ENCODE results near the gene TTPAL.

The TTPAL gene

GRCh38 chr20:44533928-44534327 lies 58.3 kb downstream of the TTPAL start:
- no peak overlapping the region for H3K4me3 ChIP-seq (ENCODE audit: low read depth, low read length)
- no peak for TF ChIP-seq CTCF (IDR thresholded peaks at IDR 0.05; ENCODE audit: low read depth, low read length, missing control alignments)
- DNase-seq (ENCODE audit: low read depth) = no peak
- in situ Hi-C loops (cut with HindIII; ENCODE audit: low sequenced_read_pairs) = loop anchor here (10.0 kb wide), 1 partner anchor 81 kb away; no protein-coding TSS in a partner anchor

- in situ Hi-C loops (cut with HindIII; ENCODE audit: low sequenced_read_pairs) = loop anchor here (10.0 kb wide), 1 partner anchor 79 kb away; no protein-coding TSS in a partner anchor
- H3K4me3 ChIP-seq (ENCODE audit: low read depth, low read length) = no peak overlapping the region
These were observed 60.5 kb downstream of the TTPAL start for GRCh38 chr20:44536175-44536574.

GRCh38 chr20:44537993-44538392 lies 62.3 kb downstream of the TTPAL start:
- DNase-seq (ENCODE audit: low read depth) = no peak
- in situ Hi-C loops (cut with HindIII; ENCODE audit: low sequenced_read_pairs) = loop anchor here (10.0 kb wide), 1 partner anchor 77 kb away; no protein-coding TSS in a partner anchor
- no peak overlapping the region for H3K4me3 ChIP-seq (ENCODE audit: low read depth, low read length)
- TF ChIP-seq CTCF (IDR thresholded peaks at IDR 0.05; ENCODE audit: low read depth, low read length, missing control alignments) = peak; percentile 31

More at GRCh38 chr20:44536175-44536574, 60.5 kb downstream of the TTPAL start:
- DNase-seq (ENCODE audit: low read depth) = no peak
- no peak for TF ChIP-seq CTCF (IDR thresholded peaks at IDR 0.05; ENCODE audit: low read depth, low read length, missing control alignments)

GRCh38 chr20:44540834-44541233 lies 65.2 kb downstream of the TTPAL start:
- H3K4me3 ChIP-seq (ENCODE audit: low read depth, low read length) = no peak overlapping the region
- no peak for DNase-seq (ENCODE audit: low read depth)
- in situ Hi-C loops (cut with HindIII; ENCODE audit: low sequenced_read_pairs) = no loop called here
- no peak for TF ChIP-seq CTCF (IDR thresholded peaks at IDR 0.05; ENCODE audit: low read depth, low read length, missing control alignments)

GRCh38 chr20:44541992-44542391 lies 66.3 kb downstream of the TTPAL start:
- H3K4me3 ChIP-seq (ENCODE audit: low read depth, low read length) = no peak overlapping the region
- DNase-seq (ENCODE audit: low read depth) = no peak
- TF ChIP-seq CTCF (IDR thresholded peaks at IDR 0.05; ENCODE audit: low read depth, low read length, missing control alignments) = no peak
- in situ Hi-C loops (cut with HindIII; ENCODE audit: low sequenced_read_pairs) = no loop called here

GRCh38 chr20:44542890-44543289 lies 67.2 kb downstream of the TTPAL start:
- in situ Hi-C loops (cut with HindIII; ENCODE audit: low sequenced_read_pairs) = no loop called here
- no peak overlapping the region for H3K4me3 ChIP-seq (ENCODE audit: low read depth, low read length)
- no peak for TF ChIP-seq CTCF (IDR thresholded peaks at IDR 0.05; ENCODE audit: low read depth, low read length, missing control alignments)
- no peak for DNase-seq (ENCODE audit: low read depth)

- in situ Hi-C loops (cut with HindIII; ENCODE audit: low sequenced_read_pairs) = no loop called here
- H3K4me3 ChIP-seq (ENCODE audit: low read depth, low read length) = no peak overlapping the region
- no peak for DNase-seq (ENCODE audit: low read depth)
- no peak for TF ChIP-seq CTCF (IDR thresholded peaks at IDR 0.05; ENCODE audit: low read depth, low read length, missing control alignments)
These were observed 67.7 kb downstream of the TTPAL start for GRCh38 chr20:44543358-44543757.
